ENCODE data around the gene CRY2.

CRY2 gene

GRCh38 chr11:45847911-45848316 is 639 bp downstream of the CRY2 start:
- CTCF ChIA-PET: no interaction called here
- Mint-ChIP-seq H3K4me1 (peaks cover 47% of the 10 kb centered on the region), H3K27ac (peak overlapping the region; percentile 89)

GRCh38 chr11:45848654-45849081 is 1.4 kb downstream of the CRY2 start:
- Mint-ChIP-seq H3K27ac (peak overlapping the region; percentile 39), H3K27me3 (peaks cover 17% of the 10 kb centered on the region), H3K36me3 (peaks cover 11% of the 10 kb centered on the region), H3K9me3 (no peaks in the 10 kb centered on the region), H3K4me1 (peaks cover 40% of the 10 kb centered on the region), H3K4me3 (peak overlapping the region; percentile 80)
- no peak for DNase-seq
- CTCF ChIA-PET: no interaction called here

More at GRCh38 chr11:45847911-45848316, 639 bp downstream of the CRY2 start:
- peak; percentile 74 for DNase-seq
- H3K36me3 Mint-ChIP-seq: peaks cover 11% of the 10 kb centered on the region
- no peaks in the 10 kb centered on the region for H3K9me3 Mint-ChIP-seq
- H3K27me3 Mint-ChIP-seq: peaks cover 23% of the 10 kb centered on the region
- H3K4me3 Mint-ChIP-seq: peak overlapping the region; percentile 80

DNA sequence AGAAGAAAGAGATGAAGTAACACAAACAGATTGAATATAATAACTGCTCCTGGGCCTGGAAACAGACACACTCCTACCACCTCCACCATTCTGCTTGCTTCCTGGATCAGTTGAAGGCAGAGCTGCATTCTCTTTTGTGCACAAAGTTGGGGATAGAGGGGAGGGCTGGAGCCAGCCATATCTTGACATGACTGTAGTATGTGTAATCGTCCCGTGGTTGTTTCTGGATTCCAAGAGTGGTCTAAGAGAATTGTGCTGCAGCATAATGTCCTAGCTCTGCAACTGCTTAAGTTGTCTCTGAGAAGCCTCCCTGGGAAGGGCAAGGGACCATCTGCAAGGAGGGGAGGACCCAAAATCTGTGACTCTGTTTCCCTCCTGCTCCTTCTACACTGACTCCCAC is 3.2 kb downstream of the CRY2 start:
- DNase-seq: no peak
- CTCF ChIA-PET: interaction anchor here (1.4 kb wide), 1 partner anchor 9 kb away, joined by 3 read pairs; no protein-coding TSS in a partner anchor
- Mint-ChIP-seq H3K27ac (no peak overlapping the region), H3K9me3 (no peaks in the 10 kb centered on the region), H3K36me3 (peaks cover 11% of the 10 kb centered on the region), H3K27me3 (peaks cover 10% of the 10 kb centered on the region), H3K4me3 (no peak overlapping the region), H3K4me1 (peaks cover 36% of the 10 kb centered on the region)

- H3K4me3 Mint-ChIP-seq: no peak overlapping the region
- CTCF ChIA-PET: interaction anchor here (1.0 to 1.4 kb wide), 3 partner anchors 9 to 22 kb away, joined by 3 to 4 read pairs (median 3); no protein-coding TSS in a partner anchor
- H3K9me3 Mint-ChIP-seq: no peaks in the 10 kb centered on the region
- no peak overlapping the region for H3K27ac Mint-ChIP-seq
- DNase-seq: no peak
- peaks cover 5% of the 10 kb centered on the region for H3K27me3 Mint-ChIP-seq
- H3K36me3 Mint-ChIP-seq: peaks cover 14% of the 10 kb centered on the region
- peaks cover 32% of the 10 kb centered on the region for H3K4me1 Mint-ChIP-seq
Observed at GRCh38 chr11:45851228-45851627, 4.0 kb downstream of the CRY2 start.

DNA sequence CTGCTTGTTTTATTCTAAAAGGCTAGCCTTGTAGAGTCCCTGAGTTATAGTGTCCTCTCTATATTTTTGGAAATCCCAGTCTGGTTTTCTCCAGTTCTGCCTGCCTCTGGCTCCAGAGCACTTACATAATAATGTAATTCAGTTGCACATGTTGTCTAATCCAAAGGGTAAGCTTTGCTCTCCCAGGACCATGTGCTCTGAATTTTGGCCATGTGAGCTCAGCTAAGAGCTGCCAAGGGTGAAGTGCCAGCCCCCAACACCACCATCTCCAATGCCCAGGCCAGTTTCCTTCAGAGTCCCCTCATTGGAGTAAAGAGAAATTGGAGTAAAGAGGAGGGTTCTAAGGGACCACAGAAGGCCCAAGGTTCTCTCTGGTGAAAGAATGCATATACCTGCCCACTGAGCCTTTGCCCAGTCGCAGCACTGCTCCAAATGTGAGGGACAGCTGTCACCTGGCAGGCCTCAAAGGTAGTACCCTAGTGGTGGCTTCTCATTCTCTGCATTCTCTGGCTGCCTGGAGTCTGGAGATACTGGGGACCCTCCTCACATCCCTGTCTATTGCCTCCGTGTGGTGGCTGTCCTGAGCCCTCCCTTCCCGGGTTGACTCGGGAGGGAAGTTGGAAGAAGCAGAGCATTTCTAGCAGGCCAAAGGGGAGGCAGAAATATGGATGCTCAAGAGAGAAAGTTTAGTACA is 4.9 kb downstream of the CRY2 start:
- CTCF ChIA-PET: interaction anchor here (1.0 to 1.4 kb wide), 3 partner anchors 8 to 21 kb away, joined by 3 to 4 read pairs (median 3); no protein-coding TSS in a partner anchor
- no peaks in the 10 kb centered on the region for H3K27me3 Mint-ChIP-seq
- no peaks in the 10 kb centered on the region for H3K9me3 Mint-ChIP-seq
- peaks cover 14% of the 10 kb centered on the region for H3K36me3 Mint-ChIP-seq
- no peak overlapping the region for H3K4me3 Mint-ChIP-seq
- H3K4me1 Mint-ChIP-seq: peaks cover 23% of the 10 kb centered on the region
- no peak overlapping the region for H3K27ac Mint-ChIP-seq
- no peak for DNase-seq

GRCh38 chr11:45852712-45853101 is 5.4 kb downstream of the CRY2 start:
- Mint-ChIP-seq H3K27ac (no peak overlapping the region), H3K4me1 (peaks cover 23% of the 10 kb centered on the region), H3K36me3 (peaks cover 18% of the 10 kb centered on the region), H3K4me3 (no peak overlapping the region), H3K27me3 (no peaks in the 10 kb centered on the region), H3K9me3 (no peaks in the 10 kb centered on the region)
- DNase-seq: no peak
- CTCF ChIA-PET: interaction anchor here (1.2 kb wide), 1 partner anchor 21 kb away, joined by 3 read pairs; no protein-coding TSS in a partner anchor

- H3K9me3 Mint-ChIP-seq: no peaks in the 10 kb centered on the region
- peaks cover 21% of the 10 kb centered on the region for H3K36me3 Mint-ChIP-seq
- DNase-seq: no peak
- CTCF ChIA-PET: no interaction called here
- no peak overlapping the region for H3K27ac Mint-ChIP-seq
- no peak overlapping the region for H3K4me3 Mint-ChIP-seq
- H3K27me3 Mint-ChIP-seq: no peaks in the 10 kb centered on the region
- H3K4me1 Mint-ChIP-seq: peaks cover 16% of the 10 kb centered on the region
Observed at GRCh38 chr11:45853332-45854219, 6.3 kb downstream of the CRY2 start.

GRCh38 chr11:45855308-45855707 is 8.0 kb downstream of the CRY2 start:
- Mint-ChIP-seq H3K4me1 (peaks cover 4% of the 10 kb centered on the region), H3K27me3 (no peaks in the 10 kb centered on the region), H3K36me3 (peaks cover 24% of the 10 kb centered on the region), H3K4me3 (no peak overlapping the region), H3K9me3 (no peaks in the 10 kb centered on the region), H3K27ac (no peak overlapping the region)
- CTCF ChIA-PET: interaction anchor here (1.1 kb wide), 1 partner anchor 17 kb away, joined by 3 read pairs; no protein-coding TSS in a partner anchor
- DNase-seq: no peak

- Mint-ChIP-seq H3K4me3 (no peak overlapping the region), H3K27ac (no peak overlapping the region), H3K36me3 (peaks cover 19% of the 10 kb centered on the region), H3K9me3 (no peaks in the 10 kb centered on the region), H3K27me3 (no peaks in the 10 kb centered on the region), H3K4me1 (peaks cover 1% of the 10 kb centered on the region)
- DNase-seq: no peak
- CTCF ChIA-PET: interaction anchor here (1.1 kb wide), 1 partner anchor 17 kb away, joined by 3 read pairs; no protein-coding TSS in a partner anchor
Observed at GRCh38 chr11:45856044-45856468, 8.8 kb downstream of the CRY2 start.

DNA sequence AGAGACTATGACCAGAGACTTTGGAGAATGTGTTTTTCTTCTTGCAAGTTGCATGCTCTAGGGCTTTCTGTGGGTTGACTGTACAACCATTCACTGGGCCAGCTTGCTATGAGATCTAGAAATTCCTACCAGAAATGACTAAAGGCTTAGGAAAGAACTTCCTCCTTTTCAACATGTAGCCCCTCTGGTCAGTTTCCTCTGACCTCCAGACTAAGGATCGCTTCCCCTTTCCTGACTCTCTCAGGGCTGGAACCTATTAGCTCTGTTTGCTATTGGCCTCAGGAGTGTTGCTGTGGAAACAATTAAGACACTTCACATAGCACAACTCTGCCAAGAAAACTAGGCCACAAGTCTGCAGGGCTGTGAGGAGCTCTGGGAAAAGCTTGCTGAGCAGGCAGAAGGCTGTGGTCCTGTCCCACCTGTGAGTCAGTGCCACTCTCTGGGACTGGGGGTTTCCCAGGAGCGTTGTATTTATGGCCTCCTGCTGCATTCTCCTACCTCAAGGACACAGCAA is 10.7 kb downstream of the CRY2 start:
- H3K27ac Mint-ChIP-seq: no peak overlapping the region
- no peaks in the 10 kb centered on the region for H3K4me1 Mint-ChIP-seq

GRCh38 chr11:45858751-45859398 is 11.6 kb downstream of the CRY2 start:
- no peak for DNase-seq
- H3K4me3 Mint-ChIP-seq: no peak overlapping the region
- H3K9me3 Mint-ChIP-seq: no peaks in the 10 kb centered on the region
- no peak overlapping the region for H3K27ac Mint-ChIP-seq
- no peaks in the 10 kb centered on the region for H3K27me3 Mint-ChIP-seq
- H3K4me1 Mint-ChIP-seq: no peaks in the 10 kb centered on the region
- CTCF ChIA-PET: interaction anchor here (1.6 kb wide), 1 partner anchor 13 kb away, joined by 6 read pairs; no protein-coding TSS in a partner anchor
- H3K36me3 Mint-ChIP-seq: peaks cover 39% of the 10 kb centered on the region

More for the DNA sequence above, 10.7 kb downstream of the CRY2 start:
- CTCF ChIA-PET: interaction anchor here (1.6 kb wide), 1 partner anchor 14 kb away, joined by 6 read pairs; no protein-coding TSS in a partner anchor
- Mint-ChIP-seq H3K36me3 (peaks cover 36% of the 10 kb centered on the region), H3K27me3 (no peaks in the 10 kb centered on the region), H3K4me3 (no peak overlapping the region), H3K9me3 (no peaks in the 10 kb centered on the region)
- DNase-seq: no peak

- peak overlapping the region; percentile 55 for H3K27ac Mint-ChIP-seq
- no peaks in the 10 kb centered on the region for H3K4me1 Mint-ChIP-seq
- H3K9me3 Mint-ChIP-seq: no peaks in the 10 kb centered on the region
- H3K4me3 Mint-ChIP-seq: no peak overlapping the region
- H3K36me3 Mint-ChIP-seq: peaks cover 39% of the 10 kb centered on the region
- H3K27me3 Mint-ChIP-seq: no peaks in the 10 kb centered on the region
- DNase-seq: no peak
- CTCF ChIA-PET: interaction anchor here (0.7 to 1.1 kb wide), 3 partner anchors 8 to 1145 kb away, joined by 3 to 4 read pairs (median 3); no protein-coding TSS in a partner anchor
Observed at GRCh38 chr11:45859661-45860140, 12.4 kb downstream of the CRY2 start.

DNA sequence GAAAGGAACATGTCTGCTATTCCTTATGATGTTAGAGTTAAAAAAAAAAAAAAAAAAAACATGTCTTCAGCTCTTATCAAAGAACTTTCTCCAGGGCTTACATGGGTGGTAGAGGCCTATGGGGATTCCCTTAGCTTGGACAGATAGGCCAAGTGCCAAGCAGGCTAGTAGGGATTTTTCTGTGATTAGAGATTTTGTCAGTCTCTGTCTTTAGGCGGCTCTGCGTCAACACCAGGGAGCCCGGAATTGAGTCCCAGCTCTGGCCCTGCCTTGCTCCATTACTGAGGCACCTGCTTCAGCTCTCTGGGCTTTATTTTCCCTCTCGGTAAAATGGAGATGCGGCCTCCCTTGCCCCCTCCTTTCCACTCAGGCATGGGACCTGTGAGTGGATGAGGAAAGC is 13.1 kb downstream of the CRY2 start:
- peaks cover 39% of the 10 kb centered on the region for H3K36me3 Mint-ChIP-seq
- H3K4me1 Mint-ChIP-seq: no peaks in the 10 kb centered on the region
- CTCF ChIA-PET: interaction anchor here (0.7 to 1.7 kb wide), 4 partner anchors 9 to 1145 kb away, joined by 3 to 4 read pairs (median 4); no protein-coding TSS in a partner anchor
- no peak overlapping the region for H3K4me3 Mint-ChIP-seq
- peak overlapping the region; percentile 55 for H3K27ac Mint-ChIP-seq
- H3K9me3 Mint-ChIP-seq: no peaks in the 10 kb centered on the region
- DNase-seq: no peak
- H3K27me3 Mint-ChIP-seq: no peaks in the 10 kb centered on the region
